Stimulated activated CD4-positive, alpha-beta T cell treated with anti-CD3 and anti-CD28 coated beads, Interleukin-15, amount 100 ng/mL, for 1 hour (primary cell): ENCODE results near the gene R3HDM2.
"Not testable (repeated sequence)": the region's sequence is repeated elsewhere in the genome, so short reads cannot be mapped to it uniquely, and the experiment has no call there.

Experiments used
- DNase-seq, 2 donors: peaks; one replicate each; pipeline ENCODE4 v3.0.0-alpha.2; 2020; ENCODE audit warnings: low read depth in 1 of 2, low spot score in 1 of 2

Gene R3HDM2

DNA sequence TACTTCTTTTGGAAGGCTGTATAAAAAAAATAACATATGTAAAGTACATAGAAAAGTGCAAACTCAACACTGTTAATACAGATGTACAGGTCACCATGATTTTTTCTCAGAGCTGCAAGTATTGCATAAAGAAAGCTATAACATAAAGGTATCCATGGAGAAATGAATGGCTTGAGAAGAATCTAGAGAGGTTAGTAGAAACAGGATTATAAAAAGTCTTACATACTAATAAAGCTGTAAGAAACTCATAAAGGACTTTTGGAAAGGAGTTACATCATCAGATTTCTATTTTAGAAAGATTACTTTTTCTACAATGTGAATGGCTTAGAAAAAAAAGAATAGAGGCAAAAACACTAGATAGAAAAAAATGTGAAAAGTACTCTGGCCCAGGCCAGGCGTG, 46.4 kb downstream of the R3HDM2 start:
- no peak for DNase-seq

DNA sequence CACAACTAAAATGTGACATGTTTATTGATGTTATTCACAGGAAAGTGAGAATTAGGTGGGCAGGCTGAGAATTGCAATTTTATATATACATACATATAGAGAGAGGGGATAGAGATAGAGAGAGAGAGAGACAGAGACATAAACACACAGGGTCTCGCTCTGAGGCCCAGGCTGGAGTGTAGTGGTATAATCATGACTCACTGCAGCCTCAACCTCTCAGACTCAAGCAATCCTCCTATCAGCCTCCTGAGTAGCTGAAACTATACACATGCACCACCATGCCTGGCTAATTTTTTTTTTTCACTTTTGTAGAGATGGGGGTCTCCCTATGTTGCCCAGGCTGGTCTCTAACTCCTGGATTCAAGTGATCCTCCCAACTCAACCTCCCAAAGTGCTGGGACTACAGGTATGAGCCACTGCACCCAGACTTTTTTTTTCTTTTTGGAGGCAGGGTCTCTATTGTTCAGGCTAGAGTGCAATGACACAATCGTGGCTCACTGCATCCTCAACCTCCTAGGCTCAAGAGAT, 49.1 kb downstream of the R3HDM2 start:
- DNase-seq, result no peak

DNA sequence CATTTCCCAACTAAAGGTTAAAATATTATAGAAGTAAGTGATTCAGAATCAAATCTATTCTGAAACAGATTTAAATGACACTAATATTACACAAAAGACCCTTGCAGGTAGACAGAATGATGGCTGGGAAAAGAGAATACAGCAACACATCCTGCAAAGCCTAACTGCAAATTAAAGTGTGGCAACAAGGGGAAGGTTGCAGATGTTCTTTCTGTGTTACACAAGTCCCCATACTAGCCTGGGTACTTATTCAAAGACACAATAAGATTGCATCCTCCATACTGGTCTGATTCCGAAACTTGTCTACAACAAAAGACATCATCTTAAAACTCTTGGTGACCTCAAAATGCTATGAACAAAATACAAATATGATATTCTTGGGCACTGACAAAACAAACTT, 50.5 kb downstream of the R3HDM2 start:
- DNase-seq, result no peak

DNA sequence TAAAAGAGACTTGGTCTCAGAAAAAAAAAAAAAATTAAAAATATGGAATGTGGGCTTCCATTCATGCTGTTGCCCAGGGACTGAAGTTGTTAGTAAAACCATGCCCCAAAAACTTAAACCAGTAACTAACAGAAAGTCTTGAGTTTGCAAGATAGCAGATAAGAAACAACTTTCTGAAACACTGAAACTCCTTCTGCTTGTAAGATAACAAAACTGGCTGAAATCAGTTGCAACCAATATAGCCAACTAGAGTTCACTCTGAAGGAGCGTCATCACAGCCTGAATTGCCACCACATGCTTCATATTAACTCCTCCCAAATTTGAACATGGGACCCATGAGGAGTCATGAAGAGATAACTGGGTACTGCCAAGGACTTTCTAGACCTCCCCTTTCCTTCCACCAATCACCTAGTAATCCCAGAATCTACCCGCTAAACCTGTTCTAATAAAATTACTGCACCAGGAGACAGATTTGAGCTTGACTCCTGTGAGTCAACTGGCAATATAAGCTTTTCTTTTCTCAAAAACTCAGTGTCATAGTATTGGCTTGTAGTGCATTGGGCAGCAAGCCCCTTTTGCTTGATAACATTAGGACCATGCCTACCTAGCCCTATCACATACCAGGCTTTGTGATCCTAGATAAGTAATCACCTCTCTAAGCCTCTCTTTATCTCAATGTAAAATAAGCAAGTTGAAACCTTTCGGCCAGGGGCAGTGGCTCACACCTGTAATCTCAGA, 53.6 kb downstream of the R3HDM2 start:
- no peak for DNase-seq

DNA sequence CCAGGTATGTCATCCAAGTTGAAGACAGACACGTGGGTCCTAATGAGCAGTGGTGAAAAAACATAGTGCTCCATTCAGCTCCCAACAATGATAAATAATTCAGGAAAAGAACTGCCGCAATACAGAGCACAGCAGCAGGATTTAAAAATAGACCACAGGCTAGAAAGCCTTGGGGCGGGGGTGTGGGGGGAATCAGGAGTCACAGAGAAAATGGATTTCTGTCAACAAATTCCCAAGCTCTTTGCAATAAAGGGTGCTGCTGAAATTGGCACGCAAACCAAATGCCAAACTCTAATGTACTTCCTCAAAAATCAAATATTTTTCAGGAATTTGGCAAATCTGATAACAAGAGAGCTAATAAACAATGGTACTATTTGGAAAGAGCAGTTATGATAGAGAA, 58.6 kb downstream of the R3HDM2 start:
- DNase-seq, result no peak

DNA sequence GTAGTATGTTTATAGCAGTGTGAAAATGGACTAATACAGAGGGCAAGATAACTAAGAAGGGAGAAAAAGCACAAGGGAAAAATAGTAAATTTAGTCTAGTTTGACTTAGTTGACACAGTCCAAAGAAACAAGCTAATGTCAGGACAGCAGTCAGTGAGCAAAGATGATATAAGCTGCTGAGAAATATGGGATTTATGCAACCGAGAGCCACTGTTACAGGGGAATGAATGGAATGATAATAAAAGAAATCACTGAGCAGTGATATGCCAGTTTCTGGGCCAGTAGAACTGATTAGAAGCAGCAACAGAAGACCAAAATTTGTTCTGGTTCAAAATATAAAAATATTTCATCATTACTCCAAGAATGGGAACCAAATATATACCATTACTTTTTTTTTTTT, 60.1 kb downstream of the R3HDM2 start:
- no peak for DNase-seq

DNA sequence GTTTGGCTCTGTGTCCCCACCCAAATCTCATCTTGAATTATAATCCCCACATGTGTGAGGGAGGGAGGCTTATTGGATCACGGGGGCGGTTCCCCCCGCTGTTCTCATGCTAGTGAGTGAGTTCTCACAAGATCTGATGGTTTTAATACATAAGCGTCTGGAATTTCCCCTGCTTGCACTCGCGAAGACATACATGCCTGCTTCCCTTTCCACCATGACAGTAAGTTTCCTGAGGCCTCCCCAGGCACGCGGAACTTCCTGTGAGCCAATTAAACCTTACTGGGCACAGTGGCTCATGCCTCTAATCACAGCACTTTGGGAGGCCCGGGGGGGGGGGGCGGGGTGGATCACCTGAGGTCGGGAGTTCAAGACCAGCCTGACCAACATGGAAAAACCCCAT, 60.8 kb downstream of the R3HDM2 start:
- no peak for DNase-seq

DNA sequence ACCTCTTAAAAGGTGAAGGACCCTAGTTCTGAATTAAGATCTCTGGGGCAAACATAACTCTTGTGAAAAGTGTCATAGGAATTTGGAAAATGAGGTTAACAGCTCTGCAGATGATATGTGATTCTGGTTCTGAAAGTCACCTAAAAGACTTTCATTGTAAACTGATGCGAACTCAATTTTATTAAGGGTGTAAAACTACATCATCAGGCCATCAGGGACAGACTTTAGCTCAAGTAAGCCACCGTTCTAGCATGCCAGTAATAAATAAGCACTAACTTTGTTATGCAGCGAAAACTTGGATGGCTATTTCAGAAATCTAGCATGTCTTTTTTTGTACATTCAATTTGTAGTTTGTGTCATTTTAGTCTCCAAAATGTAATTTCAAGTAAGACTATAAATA, 61.6 kb downstream of the R3HDM2 start:
- DNase-seq, result no peak

DNA sequence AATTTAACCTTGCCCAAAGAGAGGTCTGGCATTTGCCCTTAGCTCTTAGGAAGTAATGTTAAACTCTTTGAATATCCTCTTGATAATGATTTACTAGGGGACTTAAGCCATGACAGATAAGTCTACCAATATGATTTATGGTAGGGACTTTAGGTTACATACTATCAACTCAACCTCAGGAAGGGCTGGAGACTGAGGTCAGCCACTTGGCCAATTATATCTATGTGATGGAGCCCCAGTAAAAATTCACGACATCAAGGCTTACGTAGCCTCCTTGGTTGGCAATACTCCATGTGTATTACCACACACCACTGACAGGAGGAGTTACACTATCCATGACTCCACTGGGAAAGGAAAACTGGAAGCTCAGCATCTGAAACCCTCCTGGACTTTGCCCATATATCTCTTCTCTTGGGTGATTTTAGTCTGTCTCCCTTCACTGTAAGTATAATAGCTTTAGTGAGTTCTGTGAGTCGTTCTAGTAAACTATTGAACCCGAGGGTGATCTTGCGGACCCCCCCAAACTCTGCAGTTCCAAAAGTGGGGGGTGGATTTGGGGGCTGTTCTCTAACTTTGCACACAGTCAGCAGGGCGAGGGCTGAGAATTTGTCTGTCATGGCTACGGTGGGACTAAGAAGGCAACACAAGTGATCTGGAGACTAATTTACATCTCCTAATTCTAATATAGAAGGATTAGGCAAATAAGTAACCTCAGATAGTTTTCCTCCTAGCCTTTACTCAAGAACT, 62.3 kb downstream of the R3HDM2 start:
- no peak for DNase-seq

DNA sequence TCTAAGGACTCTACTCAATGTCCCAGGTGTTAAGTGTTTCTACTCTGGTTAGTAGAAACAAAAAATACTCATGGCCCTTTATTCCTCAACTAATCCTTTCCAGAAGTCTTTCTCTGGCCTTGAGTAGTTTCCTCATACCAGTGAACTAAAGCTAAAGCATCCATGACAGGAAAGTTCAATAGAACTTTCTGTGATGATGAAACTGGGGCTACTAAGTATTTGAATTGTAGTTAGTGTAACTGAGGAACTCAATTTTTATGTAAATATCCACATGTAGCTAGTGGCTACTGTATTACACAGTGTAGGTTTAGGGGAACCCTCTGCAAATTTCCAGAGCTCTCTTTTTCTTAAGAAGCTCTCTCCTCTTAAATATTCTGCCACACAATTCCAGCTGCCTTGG, 63.7 kb downstream of the R3HDM2 start:
- no peak for DNase-seq

DNA sequence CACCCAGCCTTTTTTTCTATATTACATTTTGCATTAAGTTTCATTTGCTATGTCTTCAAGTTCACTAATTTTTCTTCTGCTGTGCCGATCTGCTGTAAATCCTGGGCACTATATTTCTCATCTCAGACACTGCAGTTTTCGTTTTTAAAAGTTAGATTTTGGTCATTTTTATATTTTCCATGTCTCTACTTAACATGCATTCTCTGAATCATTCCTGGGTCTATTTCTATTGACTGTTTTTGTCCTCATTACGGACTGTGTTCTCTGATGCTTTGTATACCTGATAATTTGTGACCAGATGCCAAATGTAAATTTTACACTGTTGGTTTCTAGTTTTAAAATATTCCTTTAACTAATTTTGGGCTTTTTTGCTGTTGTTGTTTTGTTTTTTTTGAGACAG, 64.5 kb downstream of the R3HDM2 start:
- DNase-seq, result no peak

DNA sequence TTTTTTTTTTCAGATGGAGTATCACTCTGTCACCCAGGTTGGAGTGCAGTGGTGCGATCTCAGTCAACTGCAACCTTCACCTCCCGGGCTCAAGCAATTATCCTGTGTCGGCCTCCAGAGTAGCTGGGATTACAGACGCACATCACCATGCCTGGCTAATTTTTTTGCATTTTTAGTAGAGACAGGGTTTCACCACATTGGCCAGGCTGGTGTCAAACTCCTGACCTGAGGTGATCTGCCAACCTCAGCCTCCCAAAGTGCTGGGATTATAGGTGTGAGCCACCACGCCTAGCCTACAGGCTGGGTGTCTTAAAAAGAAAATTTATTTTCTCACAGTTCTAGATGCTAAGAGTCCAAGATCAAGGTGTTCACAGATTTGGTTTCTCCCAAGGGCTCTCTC, 66.7 kb downstream of the R3HDM2 start:
- not testable (repeated sequence) for DNase-seq

DNA sequence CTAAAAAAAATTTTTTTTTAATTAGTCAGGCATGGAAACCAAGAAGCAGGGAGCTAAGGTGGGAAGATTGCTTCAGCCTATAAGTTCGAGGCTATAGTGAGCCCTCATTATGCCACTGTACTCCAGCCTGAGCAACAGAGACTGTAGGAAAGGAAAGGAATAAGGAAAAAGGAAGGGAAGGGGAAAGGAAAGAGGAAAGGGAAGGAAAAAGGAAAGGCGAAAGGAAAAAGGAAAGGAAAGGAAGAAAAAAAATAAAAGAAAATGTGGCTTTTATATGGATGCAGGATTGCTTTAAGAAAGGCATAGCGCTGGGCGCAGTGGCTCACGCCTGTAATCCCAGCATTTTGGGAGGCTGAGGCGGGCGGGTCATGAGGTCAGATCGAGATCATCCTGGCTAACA, 70.4 kb downstream of the R3HDM2 start:
- DNase-seq, result no peak

DNA sequence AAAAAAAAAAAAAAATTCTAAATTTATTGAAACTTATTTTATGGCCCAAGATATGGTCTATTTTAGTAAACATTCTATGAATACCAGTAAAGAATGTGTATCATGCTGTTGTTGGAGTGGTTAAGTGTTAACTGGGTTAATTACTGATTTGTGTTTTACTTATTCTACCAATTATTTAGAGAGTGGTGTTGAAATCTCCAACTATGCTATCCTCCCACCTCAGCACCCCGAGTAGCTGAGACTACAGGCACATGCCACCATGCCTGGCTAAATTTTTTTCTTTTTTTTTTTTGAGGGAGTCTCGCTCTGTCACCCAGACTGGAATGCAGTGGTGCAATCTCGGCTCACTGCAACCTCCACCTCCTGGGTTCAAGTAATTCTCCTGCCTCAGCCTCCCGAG, 72.2 kb downstream of the R3HDM2 start:
- DNase-seq, result no peak

DNA sequence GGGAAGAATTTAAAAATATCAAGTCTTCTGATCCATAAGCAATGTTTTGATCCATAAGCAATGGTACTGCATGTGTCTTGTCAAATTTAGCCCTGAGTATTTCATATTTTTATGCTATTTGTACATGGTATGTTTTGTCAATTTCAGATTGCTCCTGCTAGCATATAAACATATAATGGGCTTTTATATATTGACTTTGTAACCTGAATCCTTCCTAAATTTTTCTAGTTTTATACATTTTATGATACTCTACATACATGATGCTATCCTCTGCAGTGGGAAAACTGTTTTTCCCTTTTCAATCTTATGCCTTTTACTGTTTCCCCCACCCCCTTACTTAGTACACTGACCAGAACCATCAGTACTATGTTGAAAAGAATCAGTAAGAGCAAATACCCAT, 75.1 kb downstream of the R3HDM2 start:
- no peak for DNase-seq

DNA sequence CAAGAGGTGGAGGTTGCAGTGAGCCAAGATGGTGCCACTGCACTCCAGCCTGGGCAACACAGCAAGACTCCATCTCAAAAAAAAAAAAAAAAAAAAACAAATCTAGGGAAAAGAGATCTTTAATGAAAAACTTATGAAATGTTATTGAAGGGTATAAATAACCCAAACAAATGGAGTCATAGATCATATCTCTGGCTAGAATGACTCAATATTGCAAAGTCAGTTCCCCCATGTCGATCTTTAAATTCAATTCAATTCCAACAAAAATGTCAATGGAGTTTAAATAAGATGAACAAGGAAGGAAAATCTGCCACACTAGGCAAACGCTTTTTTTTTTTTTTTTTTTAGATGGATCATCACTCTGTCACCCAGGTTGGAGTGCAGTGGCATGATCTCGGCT, 78.7 kb downstream of the R3HDM2 start:
- DNase-seq, result no peak

DNA sequence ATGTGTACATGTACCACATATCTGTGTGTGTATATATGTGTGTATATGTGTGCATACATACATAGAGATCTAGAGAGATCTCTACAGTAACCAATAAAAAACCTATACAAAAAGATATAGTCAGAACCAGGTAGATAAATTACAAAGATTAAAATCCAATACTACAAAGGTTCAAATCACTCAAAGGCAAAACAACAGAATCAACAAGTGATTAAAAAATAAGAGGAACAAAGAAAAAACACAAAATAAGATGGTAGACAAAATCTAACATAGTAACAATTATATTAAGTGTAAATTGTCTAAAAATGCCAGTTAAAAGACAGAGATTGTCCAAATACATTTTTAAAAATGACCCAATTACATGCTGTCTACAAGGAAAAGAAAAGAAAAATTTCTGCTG, 83.6 kb downstream of the R3HDM2 start:
- no peak for DNase-seq

DNA sequence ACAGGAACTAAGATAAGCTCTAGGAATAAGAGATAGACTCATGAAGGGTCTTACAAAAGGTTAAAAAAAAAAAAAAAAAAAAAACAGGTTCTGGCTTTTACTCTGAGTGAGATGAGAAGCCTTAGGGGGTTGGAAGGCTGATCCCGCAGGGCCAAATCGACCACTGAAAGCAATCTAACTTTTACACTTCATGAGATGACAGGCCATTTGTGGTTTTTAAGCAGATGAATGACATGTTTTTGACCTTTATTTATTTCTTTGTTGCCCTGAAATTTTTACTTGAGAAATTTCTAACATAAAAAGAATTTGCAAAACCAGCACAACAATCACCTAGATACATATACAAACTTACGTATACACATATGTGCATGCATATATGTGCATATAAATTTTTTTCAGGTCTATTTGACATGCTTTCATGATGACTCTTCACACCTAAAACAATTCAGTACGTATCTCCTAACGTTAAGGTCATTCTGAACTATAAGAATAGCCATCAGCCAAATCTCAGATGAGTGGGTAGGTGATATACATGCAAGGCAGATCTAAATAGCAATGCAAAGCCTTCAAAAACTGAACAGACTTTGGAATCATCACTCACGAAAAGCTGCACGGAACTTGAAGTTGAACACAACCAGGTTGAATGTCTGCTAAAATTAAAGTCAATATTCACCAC, 87.0 kb downstream of the R3HDM2 start:
- no peak for DNase-seq

DNA sequence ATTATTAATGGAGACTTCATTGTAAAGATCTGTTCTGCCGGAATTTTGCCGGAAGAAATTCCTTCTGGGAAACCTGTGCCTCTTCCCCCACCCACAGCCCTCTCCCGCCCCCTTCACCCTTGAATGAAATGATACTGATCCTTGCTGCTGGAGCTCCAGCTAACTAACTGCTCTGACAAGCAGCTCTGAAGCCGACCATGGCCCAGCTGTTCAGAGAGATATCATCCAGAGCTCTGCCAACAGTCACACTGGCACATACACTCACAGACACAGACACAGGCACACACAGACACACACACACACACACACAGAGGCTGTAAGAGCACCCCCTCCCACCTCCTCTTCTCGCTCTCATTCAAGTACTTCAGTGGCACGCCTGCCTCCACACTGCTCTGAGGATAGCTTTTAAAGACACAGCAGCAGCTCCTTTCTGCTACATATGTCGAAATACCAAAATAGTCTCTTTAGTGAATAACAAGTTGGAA, 88.6 kb downstream of the R3HDM2 start:
- DNase-seq, result no peak

DNA sequence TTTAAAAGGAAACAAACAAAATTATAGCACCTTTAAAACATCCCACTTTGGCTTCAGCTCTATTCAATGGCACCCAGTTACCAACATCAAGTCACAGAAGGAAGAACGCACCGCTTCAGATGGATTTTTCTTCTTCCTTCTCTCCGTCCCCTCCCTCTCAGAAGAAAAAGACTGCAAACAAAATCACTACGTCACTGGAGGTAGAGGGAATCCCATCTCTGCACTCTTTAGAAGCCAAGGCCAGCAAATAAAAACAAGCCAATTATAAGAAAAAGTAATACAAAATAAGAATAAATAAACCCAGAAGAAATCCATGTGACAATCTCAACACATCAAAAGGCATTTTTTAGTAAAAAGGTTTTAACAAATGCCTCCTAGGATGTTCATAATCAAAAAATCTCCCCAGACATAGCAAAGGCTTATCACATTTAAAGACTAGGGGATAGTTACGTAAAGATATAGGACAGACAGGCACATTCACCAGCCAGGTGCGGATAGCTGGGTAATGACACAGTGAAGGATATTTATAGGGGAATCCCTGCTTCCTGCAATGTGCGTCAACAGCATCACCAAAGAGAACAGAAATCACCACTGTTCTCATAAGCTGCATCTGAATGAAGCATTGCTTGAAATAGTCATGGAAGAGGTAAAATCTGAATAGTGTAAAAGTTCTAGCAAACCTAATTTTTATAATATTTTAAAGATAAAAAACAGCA, 89.4 kb downstream of the R3HDM2 start:
- DNase-seq, result no peak

DNA sequence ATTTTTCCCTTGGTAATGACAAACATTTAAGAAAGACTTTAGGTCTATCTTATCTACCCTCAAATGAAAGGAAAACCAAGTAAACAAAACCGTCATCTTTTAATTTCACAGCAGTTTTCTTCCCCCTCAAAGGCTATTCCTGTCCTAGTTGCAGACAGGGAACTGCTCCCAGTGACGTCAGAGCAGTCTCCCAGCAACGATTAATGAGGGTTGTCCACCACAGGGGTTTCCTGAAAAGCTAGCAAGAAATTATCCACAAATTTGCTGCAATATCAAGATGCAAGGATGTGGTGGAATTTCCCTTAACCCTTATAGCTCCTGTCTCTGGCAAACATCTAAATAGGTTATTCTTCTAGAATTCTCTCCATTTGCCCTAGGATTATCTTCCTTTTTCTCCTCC, 90.7 kb downstream of the R3HDM2 start:
- no peak for DNase-seq
